ENCODE measurements around the gene SNX21.

DNA sequence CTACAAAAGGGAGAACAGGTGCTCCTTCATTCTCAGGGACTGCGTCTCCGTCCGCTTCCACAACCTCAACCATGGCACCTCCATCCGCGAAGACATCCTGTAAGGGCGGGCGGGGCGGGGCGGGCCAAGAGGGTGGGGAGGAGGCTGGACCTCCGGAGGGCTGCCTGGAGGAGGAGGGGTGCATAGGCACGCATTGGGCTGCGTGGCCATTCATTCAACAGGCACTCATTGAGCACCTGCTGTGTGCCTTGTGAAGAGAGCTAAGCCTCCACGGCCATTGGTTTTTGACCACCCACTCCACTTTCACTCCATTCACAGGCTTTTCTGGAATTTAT is 24.2 kb downstream of the SNX21 start:
- TF ChIP-seq POLR2A (IDR thresholded peaks at IDR 0.05) = no peak
- TF ChIP-seq, protein P1, sequence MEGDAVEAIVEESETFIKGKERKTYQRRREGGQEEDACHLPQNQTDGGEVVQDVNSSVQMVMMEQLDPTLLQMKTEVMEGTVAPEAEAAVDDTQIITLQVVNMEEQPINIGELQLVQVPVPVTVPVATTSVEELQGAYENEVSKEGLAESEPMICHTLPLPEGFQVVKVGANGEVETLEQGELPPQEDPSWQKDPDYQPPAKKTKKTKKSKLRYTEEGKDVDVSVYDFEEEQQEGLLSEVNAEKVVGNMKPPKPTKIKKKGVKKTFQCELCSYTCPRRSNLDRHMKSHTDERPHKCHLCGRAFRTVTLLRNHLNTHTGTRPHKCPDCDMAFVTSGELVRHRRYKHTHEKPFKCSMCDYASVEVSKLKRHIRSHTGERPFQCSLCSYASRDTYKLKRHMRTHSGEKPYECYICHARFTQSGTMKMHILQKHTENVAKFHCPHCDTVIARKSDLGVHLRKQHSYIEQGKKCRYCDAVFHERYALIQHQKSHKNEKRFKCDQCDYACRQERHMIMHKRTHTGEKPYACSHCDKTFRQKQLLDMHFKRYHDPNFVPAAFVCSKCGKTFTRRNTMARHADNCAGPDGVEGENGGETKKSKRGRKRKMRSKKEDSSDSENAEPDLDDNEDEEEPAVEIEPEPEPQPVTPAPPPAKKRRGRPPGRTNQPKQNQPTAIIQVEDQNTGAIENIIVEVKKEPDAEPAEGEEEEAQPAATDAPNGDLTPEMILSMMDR (IDR thresholded peaks at IDR 0.05) = no peak
